GM12864 (cell line): Measurements from ENCODE around the gene TMEM255B.
A peak's percentile ranks its signal among the peaks of the same experiment; 100 is the strongest.

Experiments used
- DNase-seq: peaks from one replicate; pipeline ENCODE4 v3.0.0-alpha.2; 2011; ENCODE audit warnings: low read depth
- H3K4me3 ChIP-seq: 2 replicates; pipeline ENCODE4 v1.5.1; 2011; ENCODE audit warnings: mild to moderate bottlenecking, low read depth, low read length, control low read depth
- CTCF ChIP-seq: IDR thresholded peaks from 2 replicates; pipeline ENCODE4 v1.5.1; 2011; ENCODE audit warnings: low read depth, mild to moderate bottlenecking, moderate library complexity, low read length, control low read depth, inconsistent platforms; ENCODE audit errors: missing control alignments

Gene TMEM255B

GRCh38 chr13:113860665-113861432 is 101.8 kb downstream of the TMEM255B start:
- no peak for TF ChIP-seq CTCF
- no peak for DNase-seq
- no peak overlapping the region for H3K4me3 ChIP-seq

DNA sequence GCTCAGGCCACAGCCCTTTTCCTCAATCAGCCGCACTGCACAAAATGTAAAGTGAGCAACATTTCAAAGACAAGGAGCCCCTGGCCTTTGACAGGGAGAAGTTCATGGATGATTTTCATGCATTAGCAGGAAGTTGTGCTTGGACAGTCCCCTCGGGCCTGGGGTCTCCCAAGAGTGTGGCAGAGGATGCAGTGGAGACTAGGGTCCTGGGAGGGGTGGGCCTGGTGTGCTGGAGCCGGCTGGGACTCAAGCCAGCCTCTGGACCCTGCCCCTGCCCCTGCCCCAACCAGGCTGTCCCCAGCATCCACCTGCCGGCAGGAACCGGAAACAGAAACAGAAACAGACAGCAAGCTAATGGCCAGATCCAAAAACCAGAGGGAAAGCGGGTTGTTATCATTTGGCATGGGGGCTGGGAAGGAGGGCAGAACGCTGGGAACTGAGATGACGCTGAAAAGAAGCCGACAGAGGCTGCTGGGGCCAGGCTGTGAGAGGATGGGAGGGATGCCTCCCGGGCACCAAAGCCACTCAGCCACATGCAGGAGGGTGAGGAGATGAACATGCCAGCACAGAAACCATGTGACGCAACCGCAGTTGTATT is 102.5 kb downstream of the TMEM255B start:
- no peak overlapping the region for H3K4me3 ChIP-seq
- DNase-seq: no peak
- TF ChIP-seq CTCF: no peak

DNA sequence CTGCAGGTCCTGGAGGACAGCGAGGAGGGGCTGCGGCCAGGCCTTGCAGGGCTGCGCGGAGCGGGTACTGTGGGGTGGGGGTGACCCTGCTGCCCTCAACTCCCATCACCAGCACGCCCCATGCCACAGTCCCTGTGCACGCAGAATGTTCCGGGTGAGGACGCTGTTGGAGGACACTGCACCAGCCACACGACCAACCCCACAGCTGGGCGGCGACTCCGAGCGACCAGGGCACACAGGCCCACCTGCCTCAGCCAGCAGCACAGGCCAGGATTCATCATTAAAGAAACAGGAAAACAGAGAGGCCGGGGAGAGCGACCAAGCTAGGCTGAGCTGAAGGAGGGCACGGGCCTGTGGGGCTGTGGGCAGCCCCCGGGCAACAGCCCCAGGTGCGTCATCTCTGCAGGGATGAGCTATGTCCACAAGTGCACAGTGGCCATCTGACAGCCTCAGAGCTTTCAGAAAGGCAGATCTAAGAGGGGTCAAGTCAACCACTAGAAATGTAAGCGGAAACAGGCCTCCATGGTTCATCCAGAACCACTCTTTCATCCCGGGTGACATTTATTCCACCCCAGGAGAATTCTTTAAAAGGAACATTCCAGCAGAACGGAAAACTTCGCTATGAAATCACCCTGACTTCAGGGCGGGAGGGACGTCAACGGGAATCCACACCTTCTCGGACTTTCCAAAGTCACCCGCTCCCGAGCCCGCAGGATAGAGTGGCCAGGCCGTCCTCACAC is 103.3 kb downstream of the TMEM255B start:
- no peak overlapping the region for H3K4me3 ChIP-seq

GRCh38 chr13:113862931-113863523 is 104.0 kb downstream of the TMEM255B start:
- DNase-seq: no peak
- no peak for TF ChIP-seq CTCF

More for the DNA sequence above, 103.3 kb downstream of the TMEM255B start:
- no peak for TF ChIP-seq CTCF
- DNase-seq: no peak

GRCh38 chr13:113863524-113864272 is 104.7 kb downstream of the TMEM255B start, which contains the start of gene GAS6:
Gene GAS6, minus strand, starts transcription at chr13:113864076. Its CDS starts 156 bp downstream, at chr13:113863920.
- peak within 1 kb of the TSS; percentile 53 for H3K4me3 ChIP-seq
- DNase-seq: no peak

More at GRCh38 chr13:113862931-113863523, 104.0 kb downstream of the TMEM255B start:
- peak overlapping the region; percentile 53 for H3K4me3 ChIP-seq

More at GRCh38 chr13:113863524-113864272, 104.7 kb downstream of the TMEM255B start, which contains the start of gene GAS6:
- no peak for TF ChIP-seq CTCF
